Neural crest cell (in vitro differentiated cells): ENCODE results near the gene KLHL40. TPM values are rescaled to one million over a fixed set of nuclear protein-coding genes. Genes with fewer than 3 reads are reported as not detected.

Experiments used
- DNase-seq: peaks from one replicate; pipeline ENCODE4 v3.0.0; 2021; ENCODE audit warnings: low read depth, mixed read lengths, low spot score
- H3K27ac Mint-ChIP-seq: one replicate; pipeline ENCODE4 v1.8.0; 2021; ENCODE audit warnings: mild to moderate bottlenecking, mixed read lengths; ENCODE audit not compliant: unreplicated experiment
- H3K27me3 Mint-ChIP-seq: 2 replicates; pipeline ENCODE4 v1.8.0; 2021; ENCODE audit warnings: low read depth, mild to moderate bottlenecking, mixed read lengths
- H3K36me3 Mint-ChIP-seq: 2 replicates; pipeline ENCODE4 v1.8.0; 2021; ENCODE audit warnings: low read depth, mild to moderate bottlenecking, mixed read lengths
- H3K4me1 Mint-ChIP-seq: 2 replicates; pipeline ENCODE4 v1.8.0; 2021; ENCODE audit warnings: mixed read lengths
- H3K4me3 Mint-ChIP-seq: one replicate; pipeline ENCODE4 v1.8.0; 2021; ENCODE audit warnings: mild to moderate bottlenecking, mixed read lengths
- H3K9me3 Mint-ChIP-seq: 2 replicates; pipeline ENCODE4 v1.8.0; 2021; ENCODE audit warnings: mixed read lengths
- CTCF ChIP-seq: fragments of 200-600 bp; sonication (generic); conservative IDR thresholded peaks from 2 replicates; pipeline ENCODE4 v1.5.0; 2021; ENCODE audit warnings: antibody characterized with exemption, mild to moderate bottlenecking
- total RNA-seq: library from RNA; stranded (reverse); gene quantifications from 2 replicates; pipeline ENCODE4 v1.2.1, GENCODE V29; 2021

Gene KLHL40
- total RNA-seq, 1 donor from 2014 or later = not detected

GRCh38 chr3:42674146-42674545, 11.2 kb upstream of the KLHL40 start:
- H3K4me1 Mint-ChIP-seq = no peaks in the 10 kb centered on the region
- no peaks in the 10 kb centered on the region for H3K36me3 Mint-ChIP-seq
- no peak for TF ChIP-seq CTCF

GRCh38 chr3:42675909-42676308, 9.4 kb upstream of the KLHL40 start:
- DNase-seq = no peak
- Mint-ChIP-seq H3K27me3 (peaks cover 6% of the 10 kb centered on the region), H3K9me3 (peaks cover 4% of the 10 kb centered on the region), H3K36me3 (no peaks in the 10 kb centered on the region), H3K4me1 (no peaks in the 10 kb centered on the region), H3K4me3 (no peak overlapping the region), H3K27ac (no peak overlapping the region)
- TF ChIP-seq CTCF = no peak

More at GRCh38 chr3:42674146-42674545, 11.2 kb upstream of the KLHL40 start:
- Mint-ChIP-seq H3K27me3 (peaks cover 6% of the 10 kb centered on the region), H3K27ac (no peak overlapping the region), H3K9me3 (peaks cover 6% of the 10 kb centered on the region), H3K4me3 (no peak overlapping the region)
- no peak for DNase-seq

- no peaks in the 10 kb centered on the region for H3K4me1 Mint-ChIP-seq
- H3K4me3 Mint-ChIP-seq = no peak overlapping the region
- no peak for TF ChIP-seq CTCF
- DNase-seq = no peak
- H3K36me3 Mint-ChIP-seq = no peaks in the 10 kb centered on the region
- peaks cover 4% of the 10 kb centered on the region for H3K9me3 Mint-ChIP-seq
- H3K27ac Mint-ChIP-seq = no peak overlapping the region
- H3K27me3 Mint-ChIP-seq = peaks cover 3% of the 10 kb centered on the region
Measured at GRCh38 chr3:42678447-42678846, 6.9 kb upstream of the KLHL40 start.

- Mint-ChIP-seq H3K27me3 (no peaks in the 10 kb centered on the region), H3K4me1 (no peaks in the 10 kb centered on the region), H3K27ac (no peak overlapping the region), H3K9me3 (peaks cover 4% of the 10 kb centered on the region), H3K4me3 (no peak overlapping the region), H3K36me3 (no peaks in the 10 kb centered on the region)
- DNase-seq = no peak
- TF ChIP-seq CTCF = no peak
Measured at GRCh38 chr3:42680271-42680670, 5.1 kb upstream of the KLHL40 start.

GRCh38 chr3:42680806-42681205, 4.5 kb upstream of the KLHL40 start:
- no peak for TF ChIP-seq CTCF
- no peak for DNase-seq
- H3K4me1 Mint-ChIP-seq = no peaks in the 10 kb centered on the region

More at GRCh38 chr3:42680806-42681205, 4.5 kb upstream of the KLHL40 start:
- Mint-ChIP-seq H3K36me3 (no peaks in the 10 kb centered on the region), H3K9me3 (peaks cover 4% of the 10 kb centered on the region), H3K27me3 (no peaks in the 10 kb centered on the region), H3K4me3 (no peak overlapping the region), H3K27ac (no peak overlapping the region)
